GM21576 (cell line): ENCODE data around the gene SLC39A1.
A peak's percentile ranks its signal among the peaks of the same experiment; 100 is the strongest.
"Not testable (repeated sequence)": the region's sequence is repeated elsewhere in the genome, so short reads cannot be mapped to it uniquely, and the experiment has no call there.

Experiments
- ATAC-seq: cut with Tn5 transposase; IDR thresholded peaks from one replicate; pipeline ENCODE4 v1.9.1; 2021; ENCODE audit warnings: mild to moderate bottlenecking, moderate library complexity; ENCODE audit not compliant: unreplicated experiment

The SLC39A1 gene, protein sequence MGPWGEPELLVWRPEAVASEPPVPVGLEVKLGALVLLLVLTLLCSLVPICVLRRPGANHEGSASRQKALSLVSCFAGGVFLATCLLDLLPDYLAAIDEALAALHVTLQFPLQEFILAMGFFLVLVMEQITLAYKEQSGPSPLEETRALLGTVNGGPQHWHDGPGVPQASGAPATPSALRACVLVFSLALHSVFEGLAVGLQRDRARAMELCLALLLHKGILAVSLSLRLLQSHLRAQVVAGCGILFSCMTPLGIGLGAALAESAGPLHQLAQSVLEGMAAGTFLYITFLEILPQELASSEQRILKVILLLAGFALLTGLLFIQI

DNA sequence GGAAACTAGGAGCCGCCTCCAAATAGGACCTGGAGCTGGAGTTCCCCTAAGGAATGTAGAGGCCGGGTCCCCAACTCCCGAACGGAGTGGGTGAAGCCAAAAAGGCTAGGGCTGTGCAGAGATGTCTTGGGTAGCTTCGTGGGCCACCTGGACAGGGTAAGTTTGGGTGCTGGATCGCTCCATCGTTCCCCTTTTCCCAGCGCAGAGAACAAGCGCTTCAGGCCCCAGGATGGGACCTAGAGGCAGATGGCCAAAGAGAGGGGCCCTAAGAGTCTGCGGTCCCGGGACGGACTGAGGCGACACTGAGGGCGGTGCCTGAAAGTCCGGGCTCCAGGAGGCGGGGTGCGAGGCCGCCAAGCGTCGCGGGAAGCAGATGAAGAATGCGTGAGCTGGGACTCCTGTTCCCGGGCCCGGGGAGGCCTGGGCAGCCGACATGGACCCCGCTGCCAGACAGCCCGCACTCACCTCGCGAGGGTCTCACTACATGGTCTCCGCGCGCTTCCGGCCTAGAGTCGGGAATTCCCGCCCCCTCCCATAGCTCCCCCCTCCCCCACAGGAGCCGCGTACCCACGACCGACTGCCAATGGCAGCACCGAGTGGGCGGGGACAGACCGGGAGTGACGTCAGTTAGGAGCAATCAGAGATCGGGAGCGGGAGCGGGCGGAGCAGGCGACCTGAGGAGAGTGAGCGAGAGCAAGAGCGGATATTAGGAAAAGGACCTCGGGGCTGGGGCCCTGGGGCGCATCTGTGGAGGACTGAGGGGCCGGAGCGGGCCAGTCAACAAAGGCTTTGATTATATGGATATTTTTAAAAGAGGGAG lies at the start of gene SLC39A1:
Gene SLC39A1, minus strand, starts transcription at position 508 of the 820 bp plus-strand sequence. CDS start 822 bp downstream, outside the sequence.
- ATAC-seq = peak; percentile 43

DNA sequence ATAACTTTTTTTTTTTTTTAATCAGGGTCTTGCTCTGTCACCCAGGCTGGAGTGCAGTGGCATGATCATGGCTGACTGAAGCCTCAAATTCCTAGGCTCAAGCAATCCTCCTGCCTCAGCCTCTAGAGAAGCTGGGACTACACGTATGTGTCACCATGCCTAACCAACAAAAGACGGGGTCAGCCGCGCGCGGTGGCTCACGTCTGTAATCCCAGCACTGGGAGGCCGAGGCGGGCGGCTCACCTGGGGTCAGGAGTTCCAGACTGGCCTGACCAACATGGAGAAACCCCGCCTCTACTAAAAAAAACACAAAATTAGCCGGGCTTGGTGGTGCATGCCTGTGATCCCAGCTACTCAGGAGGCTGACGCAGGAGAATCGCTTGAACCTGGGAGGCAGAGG lies 49.2 kb upstream of the SLC39A1 start:
- not testable (repeated sequence) for ATAC-seq

DNA sequence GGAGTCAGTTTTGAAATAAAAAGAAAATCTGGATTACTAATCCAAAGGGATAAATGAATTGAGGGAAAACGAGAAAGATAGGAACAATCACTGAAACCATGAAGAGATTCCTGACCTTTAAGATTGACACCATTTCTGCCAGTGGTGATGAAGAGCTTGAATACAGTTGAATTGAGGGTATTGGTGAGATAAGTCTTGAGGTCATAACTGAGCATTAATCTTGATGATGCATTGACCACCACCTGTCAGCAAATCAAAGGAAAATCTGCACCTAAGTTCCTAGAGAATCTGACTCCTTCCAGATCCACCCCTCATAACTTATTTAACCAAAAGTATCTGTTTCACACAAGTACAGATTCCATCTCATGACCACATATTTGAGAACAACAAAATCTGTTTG lies 48.8 kb upstream of the SLC39A1 start:
- ATAC-seq = no peak

DNA sequence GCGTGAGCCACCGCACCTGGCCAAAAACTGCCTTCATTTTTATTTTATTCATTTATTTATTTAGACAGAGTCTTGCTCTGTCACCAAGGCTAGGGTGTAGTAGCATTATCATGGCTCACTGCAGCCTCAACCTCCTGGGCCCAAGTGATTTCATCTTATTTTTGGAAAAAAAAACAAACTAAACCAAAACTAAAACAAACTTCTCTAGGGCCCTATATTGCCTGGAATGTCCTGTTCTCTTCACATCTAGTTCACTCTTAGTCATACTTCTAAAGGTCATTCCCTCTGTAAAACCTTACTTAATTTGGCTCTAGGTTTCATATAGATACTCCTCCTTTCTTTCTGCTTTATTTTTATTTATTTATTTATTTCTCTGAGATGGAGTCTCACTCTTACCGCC lies 42.8 kb upstream of the SLC39A1 start:
- ATAC-seq = no peak

DNA sequence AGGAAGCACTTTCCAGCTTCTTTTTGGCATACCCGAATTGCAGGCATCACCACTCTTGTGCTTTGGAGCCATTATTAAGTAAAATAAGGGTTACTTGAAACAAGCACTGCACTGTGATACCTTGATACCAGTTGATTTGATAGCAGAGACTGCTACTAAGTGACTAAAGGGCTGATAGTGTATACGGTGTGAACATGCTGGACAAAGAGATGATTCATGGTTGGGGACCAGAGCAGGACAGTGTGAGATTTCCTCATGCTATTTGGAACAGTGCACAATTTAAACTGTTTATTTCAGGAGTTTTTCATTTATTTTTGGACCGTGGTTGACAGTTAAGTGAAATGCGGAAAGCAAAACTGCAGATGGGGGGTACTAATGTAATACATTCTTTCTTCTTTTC lies 37.1 kb upstream of the SLC39A1 start:
- ATAC-seq = no peak

DNA sequence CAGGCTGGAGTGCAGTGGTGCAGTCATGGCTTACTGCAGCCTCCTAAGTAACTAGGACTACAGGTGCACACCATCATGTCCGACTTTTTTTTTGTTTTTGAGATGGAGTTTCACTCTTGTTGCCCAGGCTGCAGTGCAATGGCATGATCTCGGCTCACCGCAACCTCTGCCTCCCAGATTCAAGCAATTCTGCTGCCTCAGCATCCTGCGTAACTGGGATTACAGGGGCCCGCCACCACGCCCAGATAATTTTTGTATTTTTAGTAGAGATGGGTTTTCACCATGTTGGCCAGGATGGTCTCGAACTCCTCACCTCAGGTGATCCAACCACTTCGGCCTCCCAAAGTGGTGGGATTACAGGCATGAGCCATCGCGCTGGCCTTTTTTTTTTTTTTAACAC lies 33.5 kb upstream of the SLC39A1 start:
- ATAC-seq = not testable (repeated sequence)

DNA sequence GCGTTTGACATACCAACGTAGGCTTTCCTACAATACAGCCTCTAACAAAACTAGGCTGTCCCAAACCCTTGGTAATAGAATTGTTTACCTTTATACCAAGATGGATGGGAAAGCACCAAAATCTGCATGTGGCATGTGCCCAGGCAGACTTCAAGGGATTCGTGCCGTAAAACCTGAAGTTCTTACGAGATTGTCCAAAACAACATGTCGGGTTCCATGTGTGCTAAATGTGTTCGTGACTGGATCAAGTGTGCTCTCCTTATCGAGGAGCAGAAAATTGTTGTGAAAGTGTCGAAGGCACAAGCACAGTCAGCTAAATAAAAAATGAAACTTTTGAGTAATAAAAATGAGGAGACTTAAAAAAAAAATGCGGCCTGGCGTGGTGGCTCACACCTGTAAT lies 32.3 kb upstream of the SLC39A1 start:
- ATAC-seq = no peak

DNA sequence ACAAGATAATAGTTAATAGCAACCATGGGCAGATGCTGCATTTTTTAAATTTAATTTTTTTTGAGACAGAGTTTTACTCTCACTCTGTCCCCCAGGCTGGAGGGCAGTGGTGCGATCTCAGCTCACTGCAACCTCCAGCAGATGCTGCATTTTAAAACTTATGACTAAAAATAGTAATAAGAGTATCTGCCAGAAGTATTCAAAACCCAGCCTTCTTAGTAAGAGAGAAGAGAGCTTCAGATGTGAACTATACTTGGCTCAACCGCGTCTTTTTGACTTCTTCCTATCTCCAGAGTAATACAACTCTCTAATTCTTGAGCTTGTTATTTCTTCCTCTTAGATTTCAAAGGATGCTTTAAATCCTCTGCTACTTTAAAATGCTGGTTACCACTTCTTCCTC lies 31.9 kb upstream of the SLC39A1 start:
- ATAC-seq = no peak

DNA sequence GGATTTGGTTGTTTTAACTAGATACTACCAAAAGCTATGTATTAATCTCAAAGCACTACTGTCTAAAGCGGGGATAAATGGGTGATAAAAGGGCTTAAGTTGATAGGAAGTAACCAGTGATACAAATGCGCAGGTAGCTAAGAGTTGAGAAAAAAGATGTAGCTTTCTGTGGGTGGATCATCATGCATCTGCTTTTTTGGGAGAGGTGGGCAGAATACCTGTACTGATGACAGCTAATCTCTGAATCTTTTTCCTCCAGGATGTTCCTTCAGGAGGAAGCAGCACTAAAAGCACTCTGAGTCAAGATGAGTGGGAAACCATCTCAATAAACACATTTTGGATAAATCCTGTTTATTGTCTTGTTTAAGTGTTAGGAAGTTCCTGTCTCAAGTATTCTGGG lies 28.5 kb upstream of the SLC39A1 start:
- ATAC-seq = no peak

DNA sequence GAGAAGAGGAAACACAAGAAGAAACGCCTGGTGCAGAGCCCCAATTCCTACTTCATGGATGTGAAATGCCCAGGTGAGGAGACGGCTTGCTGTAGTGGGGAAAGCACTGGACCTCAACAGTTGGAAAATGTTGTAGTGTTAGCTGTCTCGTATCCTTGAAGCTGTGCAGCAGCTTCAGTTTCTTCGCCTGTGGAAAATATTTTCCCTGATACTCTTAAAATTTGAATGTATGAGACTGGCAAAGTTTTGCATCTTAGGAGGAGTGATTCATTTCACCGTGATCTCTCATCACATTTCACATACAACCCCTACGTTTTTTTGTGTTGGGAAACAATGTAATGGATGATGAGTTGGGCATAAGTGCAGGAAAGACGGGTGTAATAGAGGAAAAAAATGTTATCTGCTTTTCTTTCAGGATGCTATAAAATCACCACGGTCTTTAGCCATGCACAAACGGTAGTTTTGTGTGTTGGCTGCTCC lies 27.9 kb upstream of the SLC39A1 start:
- no peak for ATAC-seq

DNA sequence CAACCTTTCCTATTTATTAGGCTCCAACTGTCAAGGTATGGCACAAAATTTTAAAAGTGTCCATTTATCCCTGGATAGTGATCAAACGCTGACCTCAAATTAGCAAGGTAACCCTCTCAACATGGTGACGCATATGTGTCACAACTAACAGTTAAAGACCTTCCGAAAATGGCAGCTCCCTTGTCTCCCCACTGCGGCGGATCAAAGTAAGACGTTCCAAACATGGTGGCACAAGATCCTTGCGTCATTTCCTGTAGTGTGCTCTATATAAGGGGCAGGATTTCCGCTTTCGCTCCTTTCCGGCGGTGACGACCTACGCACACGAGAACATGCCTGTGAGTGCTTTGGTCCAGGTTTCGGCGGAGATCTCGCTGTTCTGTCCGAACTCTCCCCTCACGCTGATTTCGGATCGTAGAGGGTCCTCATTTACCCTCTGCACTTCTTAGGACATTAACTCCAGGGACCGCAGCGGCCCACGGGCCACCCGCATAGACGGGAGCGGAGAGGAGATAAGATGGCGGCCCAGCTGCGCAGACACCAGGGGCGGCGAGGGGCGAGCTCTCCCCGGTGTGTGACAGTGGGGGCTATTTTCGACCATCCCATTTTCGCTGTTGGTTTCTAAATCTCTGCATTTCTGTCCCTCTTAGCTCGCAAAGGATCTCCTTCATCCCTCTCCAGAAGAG lies 27.3 kb upstream of the SLC39A1 start, which contains the start of gene RPS27:
Gene RPS27, plus strand, starts transcription at position 295 of the 683 bp plus-strand sequence. Its CDS starts 35 bp downstream, at position 330.
- ATAC-seq = peak; percentile 70

DNA sequence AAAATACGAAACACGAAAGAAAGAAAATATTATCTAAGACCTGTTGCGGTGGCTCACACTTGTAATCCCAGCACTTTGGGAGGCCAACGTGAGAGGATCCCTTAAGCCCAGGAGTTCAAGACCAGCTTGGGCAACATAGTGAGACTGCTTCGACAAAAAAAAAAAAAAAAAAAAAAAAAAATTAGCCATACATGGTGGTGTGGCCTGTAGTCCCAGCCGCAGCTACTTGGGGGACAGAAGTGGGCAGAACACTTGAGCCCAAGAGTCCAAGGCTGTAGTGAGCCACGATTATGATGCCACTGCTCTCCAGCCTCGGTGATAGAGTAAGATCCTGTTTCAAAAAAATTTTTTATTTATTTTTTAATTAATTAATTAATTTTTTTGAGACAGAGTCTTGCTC lies 24.3 kb upstream of the SLC39A1 start:
- no peak for ATAC-seq

DNA sequence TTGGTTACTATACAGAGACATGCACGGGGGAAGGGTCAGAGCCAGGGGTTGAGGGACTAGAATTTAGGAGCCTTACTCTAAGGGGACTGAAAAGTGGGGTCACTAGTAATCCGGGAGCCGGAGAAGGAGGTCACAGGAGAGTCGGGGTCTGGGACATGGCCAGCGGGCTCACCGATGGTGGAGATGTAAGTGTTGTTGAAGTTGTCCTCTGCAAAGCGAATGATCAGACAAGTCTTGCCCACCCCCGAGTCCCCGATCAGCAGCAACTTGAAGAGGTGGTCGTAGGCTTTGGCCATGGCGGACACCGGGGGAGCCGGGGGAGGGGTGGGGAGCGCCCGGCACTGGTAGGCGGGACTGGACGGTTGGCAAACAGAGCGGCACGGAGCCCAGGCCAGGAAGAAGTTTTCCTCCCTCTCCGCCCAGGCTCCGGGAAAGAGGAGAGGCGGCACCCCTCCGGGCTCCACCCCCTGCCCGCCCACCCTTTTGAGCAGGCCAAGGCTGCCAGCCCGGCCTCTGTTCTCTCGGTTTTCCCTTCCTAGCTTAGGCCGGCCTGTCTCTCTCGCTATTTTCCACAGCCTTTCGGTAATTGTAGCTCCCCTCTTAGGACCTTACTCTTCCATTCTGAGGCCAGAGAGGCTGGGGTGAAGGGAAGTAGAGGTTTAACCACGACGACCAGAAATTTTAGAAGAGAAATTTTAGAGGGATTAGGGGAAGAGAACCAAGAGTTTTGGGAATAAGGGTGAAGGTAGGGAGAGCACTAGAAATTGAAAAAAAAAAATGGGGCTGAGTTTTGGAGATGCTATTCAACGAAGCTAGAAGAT lies 22.8 kb upstream of the SLC39A1 start, which contains the start of gene RAB13:
Gene RAB13, minus strand, starts transcription at position 399 of the 821 bp plus-strand sequence. Its CDS starts 103 bp downstream, at position 296.
- no peak for ATAC-seq

DNA sequence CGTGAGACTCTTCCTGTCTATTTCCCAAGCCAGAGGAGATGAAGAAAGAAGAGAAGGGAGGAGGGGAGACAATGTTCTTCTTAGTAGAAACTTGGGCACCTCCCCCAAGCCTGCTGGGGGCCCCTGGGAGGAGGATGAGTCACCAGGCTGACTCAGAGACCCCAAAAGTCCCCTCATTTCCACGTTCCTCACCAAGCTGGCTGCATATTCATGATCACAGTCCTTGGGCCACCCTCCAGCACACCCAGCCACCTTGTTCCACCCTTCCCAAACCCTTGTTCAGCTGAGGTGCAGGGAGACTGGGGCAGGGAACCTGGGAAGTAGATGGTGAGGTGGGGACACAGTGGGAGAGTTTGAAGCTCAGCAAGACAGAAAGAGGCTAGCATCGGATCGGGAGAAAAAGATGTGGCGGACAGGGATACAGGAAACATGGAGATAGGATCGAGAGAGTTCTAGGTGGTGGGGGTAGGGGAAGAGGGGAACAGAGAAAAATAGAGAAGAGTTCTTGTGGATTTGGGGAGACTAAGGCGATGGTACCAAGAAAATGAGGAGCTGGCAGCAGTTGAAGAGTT lies 22.1 kb upstream of the SLC39A1 start:
- no peak for ATAC-seq

DNA sequence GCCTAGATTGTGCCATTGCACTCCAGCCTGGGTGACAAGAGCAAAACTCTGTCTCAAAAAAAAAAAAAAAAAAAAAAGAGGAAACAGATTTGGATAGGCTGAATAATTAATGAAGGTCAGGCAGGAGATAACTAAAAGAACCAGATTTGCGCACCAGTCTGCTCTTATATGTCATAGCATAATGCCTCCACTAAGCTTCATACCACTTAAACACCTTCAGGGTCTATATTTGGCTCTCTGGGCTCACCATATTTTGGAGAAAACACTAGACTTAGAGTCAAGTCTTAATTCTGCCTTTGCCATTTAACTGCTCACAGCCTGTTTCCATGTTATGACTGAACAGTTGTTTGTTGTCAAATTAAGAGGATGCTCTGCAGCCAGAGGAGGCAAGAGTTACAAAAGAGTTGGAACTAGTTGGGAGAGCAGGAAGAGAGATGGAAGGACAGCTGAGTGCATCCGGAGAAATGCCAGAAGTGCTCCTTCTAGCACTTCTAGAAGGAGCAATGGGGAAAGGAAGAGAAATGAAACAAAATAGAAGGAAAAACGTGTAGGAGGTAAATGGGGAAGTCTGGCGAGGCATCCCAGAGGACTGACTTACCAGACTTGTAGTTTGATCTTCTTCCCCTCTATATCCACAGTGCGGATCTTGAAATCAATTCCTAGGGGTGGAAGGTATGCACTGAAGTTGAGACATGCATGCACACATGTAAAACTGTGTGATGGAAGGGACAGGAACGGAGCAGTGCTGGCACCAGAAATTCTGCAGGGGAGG lies 21.0 kb upstream of the SLC39A1 start:
- ATAC-seq = no peak

DNA sequence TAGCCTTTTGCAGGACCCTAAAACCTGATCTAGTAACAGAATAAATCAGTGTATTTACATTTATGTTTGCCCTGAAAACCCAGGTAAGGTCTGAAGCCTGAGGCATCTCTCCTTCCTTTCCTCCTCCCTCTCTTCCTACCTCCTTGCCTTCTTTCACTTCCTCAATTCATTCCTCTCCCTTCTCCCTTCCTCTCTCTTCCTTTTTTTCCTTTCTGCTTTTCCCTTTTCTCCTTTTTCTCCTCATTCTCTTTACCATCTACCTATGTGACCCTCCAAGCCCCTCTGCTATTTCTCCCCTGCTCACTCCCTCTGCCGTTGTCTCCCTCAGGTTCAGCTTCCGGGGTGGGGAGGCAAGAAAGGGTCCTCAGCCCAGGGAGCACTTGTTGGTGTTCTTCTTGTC lies 18.4 kb upstream of the SLC39A1 start:
- ATAC-seq = not testable (repeated sequence)

DNA sequence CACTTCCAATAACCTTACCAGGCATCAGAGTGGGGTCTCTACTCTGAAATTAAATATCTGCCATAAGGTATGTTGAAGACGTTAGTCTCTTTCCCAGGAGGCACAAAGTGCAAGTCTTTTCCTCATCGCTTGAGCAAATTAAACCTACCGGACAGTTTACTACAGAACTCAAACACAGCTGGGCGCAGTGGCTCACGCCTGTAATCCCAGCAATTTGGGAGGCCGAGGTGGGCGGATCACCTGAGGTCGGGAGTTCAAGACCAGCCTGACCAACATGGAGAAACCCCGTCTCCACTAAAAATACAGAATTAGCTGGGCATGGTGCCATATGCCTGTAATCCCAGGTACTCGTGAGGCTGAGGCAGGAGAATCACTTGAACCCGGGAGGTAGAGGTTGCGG lies 15.8 kb upstream of the SLC39A1 start:
- not testable (repeated sequence) for ATAC-seq

DNA sequence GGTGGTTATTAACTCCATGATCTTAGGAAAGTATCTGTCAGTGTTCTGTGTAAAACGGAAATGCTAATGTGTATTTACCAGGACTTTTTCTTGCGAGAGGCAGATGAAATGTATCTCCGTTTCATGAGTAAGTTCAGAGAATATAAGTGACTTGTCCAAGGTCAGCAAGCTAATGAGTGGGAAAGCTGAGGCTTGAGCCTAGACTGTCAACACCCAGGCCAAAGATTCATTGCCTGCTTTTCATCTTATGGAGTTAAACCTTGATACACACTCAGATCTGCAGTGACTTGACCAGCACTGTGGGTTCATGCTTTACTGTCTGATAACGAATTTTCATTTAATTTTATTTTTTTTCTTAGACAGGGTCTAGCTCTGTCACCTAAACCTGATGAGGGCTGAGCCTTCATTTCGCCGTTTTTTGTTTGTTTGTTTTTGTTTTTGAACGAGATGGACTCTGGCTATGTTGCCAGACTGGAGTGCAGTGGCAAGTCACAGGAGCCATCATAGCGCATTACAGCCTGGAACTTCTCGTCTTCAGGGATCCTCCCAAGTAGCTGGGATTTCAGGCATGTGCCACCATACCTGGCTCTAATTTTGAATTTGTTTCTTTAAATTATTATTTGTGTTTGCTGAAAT lies 15.1 kb upstream of the SLC39A1 start:
- peak; percentile 8 for ATAC-seq
